ENCODE measurements around the gene CELSR1.

The CELSR1 gene

GRCh38 chr22:46449974-46450745 lies 87.3 kb downstream of the CELSR1 start:
- TF ChIP-seq CTCF (IDR thresholded peaks at IDR 0.05; ENCODE audit: poor library complexity, severe bottlenecking), result no peak
- H3K27me3 ChIP-seq (ENCODE audit: insufficient read depth, poor library complexity, severe bottlenecking), result no peaks in the 10 kb centered on the region
- H3K27ac ChIP-seq (ENCODE audit: poor library complexity, severe bottlenecking), result peak overlapping the region; percentile 72
- DNase-seq (ENCODE audit: low spot score) (no peak), ATAC-seq (ENCODE audit: low read depth) (no peak)
- no peak overlapping the region for H3K4me3 ChIP-seq (ENCODE audit: severe bottlenecking)
- H3K36me3 ChIP-seq (ENCODE audit: low read depth), result 0 out of 2 replicates have a peak, but pooled peaks cover 3% of the 10 kb centered on the region
- H3K4me1 ChIP-seq (ENCODE audit: insufficient read depth, poor library complexity, severe bottlenecking), result peaks cover 46% of the 10 kb centered on the region
- no peaks in the 10 kb centered on the region for H3K9me3 ChIP-seq (ENCODE audit: severe bottlenecking)

GRCh38 chr22:46449116-46449691 lies 88.2 kb downstream of the CELSR1 start:
- TF ChIP-seq CTCF (IDR thresholded peaks at IDR 0.05; ENCODE audit: poor library complexity, severe bottlenecking), result no peak
- Histone ChIP-seq H3K9me3 (ENCODE audit: severe bottlenecking) (no peaks in the 10 kb centered on the region), H3K36me3 (ENCODE audit: low read depth) (peaks cover 3% of the 10 kb centered on the region; the same call in 1 of the 2 replicates), H3K27me3 (ENCODE audit: insufficient read depth, poor library complexity, severe bottlenecking) (no peaks in the 10 kb centered on the region), H3K4me1 (ENCODE audit: insufficient read depth, poor library complexity, severe bottlenecking) (peaks cover 37% of the 10 kb centered on the region), H3K4me3 (ENCODE audit: severe bottlenecking) (no peak overlapping the region), H3K27ac (ENCODE audit: poor library complexity, severe bottlenecking) (no peak overlapping the region)
- no peak for ATAC-seq (ENCODE audit: low read depth)
- DNase-seq (ENCODE audit: low spot score), result no peak

GRCh38 chr22:46448333-46448732 lies 89.1 kb downstream of the CELSR1 start:
- Histone ChIP-seq H3K36me3 (ENCODE audit: low read depth) (peaks cover 3% of the 10 kb centered on the region; the same call in 1 of the 2 replicates), H3K4me1 (ENCODE audit: insufficient read depth, poor library complexity, severe bottlenecking) (peaks cover 28% of the 10 kb centered on the region), H3K27me3 (ENCODE audit: insufficient read depth, poor library complexity, severe bottlenecking) (no peaks in the 10 kb centered on the region), H3K27ac (ENCODE audit: poor library complexity, severe bottlenecking) (no peak overlapping the region), H3K4me3 (ENCODE audit: severe bottlenecking) (no peak overlapping the region), H3K9me3 (ENCODE audit: severe bottlenecking) (no peaks in the 10 kb centered on the region)
- ATAC-seq (ENCODE audit: low read depth), result no peak
- no peak for TF ChIP-seq CTCF (IDR thresholded peaks at IDR 0.05; ENCODE audit: poor library complexity, severe bottlenecking)
- DNase-seq (ENCODE audit: low spot score), result no peak

- Histone ChIP-seq H3K4me1 (ENCODE audit: insufficient read depth, poor library complexity, severe bottlenecking) (peaks cover 24% of the 10 kb centered on the region), H3K36me3 (ENCODE audit: low read depth) (peaks cover 3% of the 10 kb centered on the region; the same call in 1 of the 2 replicates), H3K9me3 (ENCODE audit: severe bottlenecking) (no peaks in the 10 kb centered on the region), H3K27me3 (ENCODE audit: insufficient read depth, poor library complexity, severe bottlenecking) (no peaks in the 10 kb centered on the region), H3K27ac (ENCODE audit: poor library complexity, severe bottlenecking) (no peak overlapping the region), H3K4me3 (ENCODE audit: severe bottlenecking) (no peak overlapping the region)
- TF ChIP-seq CTCF (IDR thresholded peaks at IDR 0.05; ENCODE audit: poor library complexity, severe bottlenecking), result no peak
- ATAC-seq (ENCODE audit: low read depth) (no peak), DNase-seq (ENCODE audit: low spot score) (no peak)
Observed at GRCh38 chr22:46447906-46448305, 89.5 kb downstream of the CELSR1 start.

- H3K27me3 ChIP-seq (ENCODE audit: insufficient read depth, poor library complexity, severe bottlenecking), result no peaks in the 10 kb centered on the region
- H3K9me3 ChIP-seq (ENCODE audit: severe bottlenecking), result no peaks in the 10 kb centered on the region
- TF ChIP-seq CTCF (IDR thresholded peaks at IDR 0.05; ENCODE audit: poor library complexity, severe bottlenecking), result no peak
- H3K4me1 ChIP-seq (ENCODE audit: insufficient read depth, poor library complexity, severe bottlenecking), result peaks cover 13% of the 10 kb centered on the region
- no peak for DNase-seq (ENCODE audit: low spot score)
- no peak overlapping the region for H3K4me3 ChIP-seq (ENCODE audit: severe bottlenecking)
- ATAC-seq (ENCODE audit: low read depth), result no peak
- H3K27ac ChIP-seq (ENCODE audit: poor library complexity, severe bottlenecking), result no peak overlapping the region
- H3K36me3 ChIP-seq (ENCODE audit: low read depth), result peaks cover 3% of the 10 kb centered on the region; the same call in 1 of the 2 replicates
Observed at GRCh38 chr22:46446799-46447198, 90.6 kb downstream of the CELSR1 start.

All from RWPE2 (cell line).